ENCODE measurements around the gene C1QA.

DNA sequence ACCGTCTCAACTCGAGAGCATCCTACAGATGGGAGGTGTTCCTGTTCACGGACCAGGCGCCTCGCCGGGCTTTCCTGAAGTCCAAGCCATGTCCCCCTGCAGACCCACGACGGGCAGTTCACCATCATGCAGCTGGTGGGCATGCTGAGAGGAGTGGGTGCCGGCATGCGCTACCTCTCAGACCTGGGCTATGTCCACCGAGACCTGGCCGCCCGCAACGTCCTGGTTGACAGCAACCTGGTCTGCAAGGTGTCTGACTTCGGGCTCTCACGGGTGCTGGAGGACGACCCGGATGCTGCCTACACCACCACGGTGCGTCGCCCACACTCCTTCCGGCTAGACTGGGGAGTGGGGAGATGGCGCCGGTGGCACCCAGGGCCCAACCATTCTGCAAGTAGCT lies 37.7 kb upstream of the C1QA start:
- TF ChIP-seq POLR2A (IDR thresholded peaks at IDR 0.05), result no peak
- TF ChIP-seq, protein P1, sequence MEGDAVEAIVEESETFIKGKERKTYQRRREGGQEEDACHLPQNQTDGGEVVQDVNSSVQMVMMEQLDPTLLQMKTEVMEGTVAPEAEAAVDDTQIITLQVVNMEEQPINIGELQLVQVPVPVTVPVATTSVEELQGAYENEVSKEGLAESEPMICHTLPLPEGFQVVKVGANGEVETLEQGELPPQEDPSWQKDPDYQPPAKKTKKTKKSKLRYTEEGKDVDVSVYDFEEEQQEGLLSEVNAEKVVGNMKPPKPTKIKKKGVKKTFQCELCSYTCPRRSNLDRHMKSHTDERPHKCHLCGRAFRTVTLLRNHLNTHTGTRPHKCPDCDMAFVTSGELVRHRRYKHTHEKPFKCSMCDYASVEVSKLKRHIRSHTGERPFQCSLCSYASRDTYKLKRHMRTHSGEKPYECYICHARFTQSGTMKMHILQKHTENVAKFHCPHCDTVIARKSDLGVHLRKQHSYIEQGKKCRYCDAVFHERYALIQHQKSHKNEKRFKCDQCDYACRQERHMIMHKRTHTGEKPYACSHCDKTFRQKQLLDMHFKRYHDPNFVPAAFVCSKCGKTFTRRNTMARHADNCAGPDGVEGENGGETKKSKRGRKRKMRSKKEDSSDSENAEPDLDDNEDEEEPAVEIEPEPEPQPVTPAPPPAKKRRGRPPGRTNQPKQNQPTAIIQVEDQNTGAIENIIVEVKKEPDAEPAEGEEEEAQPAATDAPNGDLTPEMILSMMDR (IDR thresholded peaks at IDR 0.05), result no peak

All from right lobe of liver (tissue), 4 donors.